MM.1S (cell line): ENCODE measurements around the gene CDH12.

Source experiments
- EZH2 ChIP-seq: fragments of 300-600 bp; sonication (generic); optimal IDR thresholded peaks from 2 replicates; pipeline ENCODE3; 2017; ENCODE audit warnings: low read depth, mild to moderate bottlenecking, antibody characterized with exemption, low read length, mixed read lengths
- EZH2phosphoT487 ChIP-seq: fragments of 300-600 bp; sonication (generic); IDR thresholded peaks from 2 replicates; pipeline ENCODE4 v1.6.1; 2018; ENCODE audit warnings: antibody characterized with exemption, low read length
- TF ChIP-seq, protein P1 (sequence below): fragments of 300-600 bp; sonication (generic); IDR thresholded peaks from 2 replicates; pipeline ENCODE4 v1.5.1; 2016; ENCODE audit warnings: antibody characterized with exemption, low read length, mixed read lengths

DNA sequence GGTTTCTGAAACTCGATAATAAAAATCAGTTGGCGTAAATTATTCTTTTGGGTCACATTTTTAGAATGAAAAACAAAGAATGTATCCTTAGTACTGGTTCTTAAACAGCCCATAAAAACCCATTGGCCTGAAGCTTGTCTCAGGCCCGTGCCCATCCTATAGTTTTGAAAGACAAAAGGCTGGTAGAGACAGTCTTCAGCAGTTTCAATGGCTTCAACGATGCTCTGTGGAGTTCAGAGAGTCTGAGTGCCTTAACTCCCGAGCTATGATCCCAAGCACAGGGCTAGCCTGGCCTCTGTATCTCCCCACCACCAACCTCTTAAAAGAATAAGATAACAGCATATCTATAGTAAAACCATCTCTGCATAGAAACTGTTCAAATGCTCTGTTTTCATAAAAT is 595.0 kb downstream of the CDH12 start:
- TF ChIP-seq, protein P1, sequence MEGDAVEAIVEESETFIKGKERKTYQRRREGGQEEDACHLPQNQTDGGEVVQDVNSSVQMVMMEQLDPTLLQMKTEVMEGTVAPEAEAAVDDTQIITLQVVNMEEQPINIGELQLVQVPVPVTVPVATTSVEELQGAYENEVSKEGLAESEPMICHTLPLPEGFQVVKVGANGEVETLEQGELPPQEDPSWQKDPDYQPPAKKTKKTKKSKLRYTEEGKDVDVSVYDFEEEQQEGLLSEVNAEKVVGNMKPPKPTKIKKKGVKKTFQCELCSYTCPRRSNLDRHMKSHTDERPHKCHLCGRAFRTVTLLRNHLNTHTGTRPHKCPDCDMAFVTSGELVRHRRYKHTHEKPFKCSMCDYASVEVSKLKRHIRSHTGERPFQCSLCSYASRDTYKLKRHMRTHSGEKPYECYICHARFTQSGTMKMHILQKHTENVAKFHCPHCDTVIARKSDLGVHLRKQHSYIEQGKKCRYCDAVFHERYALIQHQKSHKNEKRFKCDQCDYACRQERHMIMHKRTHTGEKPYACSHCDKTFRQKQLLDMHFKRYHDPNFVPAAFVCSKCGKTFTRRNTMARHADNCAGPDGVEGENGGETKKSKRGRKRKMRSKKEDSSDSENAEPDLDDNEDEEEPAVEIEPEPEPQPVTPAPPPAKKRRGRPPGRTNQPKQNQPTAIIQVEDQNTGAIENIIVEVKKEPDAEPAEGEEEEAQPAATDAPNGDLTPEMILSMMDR: no peak
- no peak for TF ChIP-seq EZH2
- TF ChIP-seq EZH2phosphoT487: no peak
